Esophagus muscularis mucosa (tissue), 4 donors: ENCODE data around the gene CTSF. TPM values are rescaled to one million over a fixed set of nuclear protein-coding genes. Genes with fewer than 3 reads are reported as not detected.

Experiments used
- DNase-seq: peaks from one replicate; pipeline ENCODE4 v3.0.0-alpha.2; 2017; ENCODE audit errors: extremely low spot score
- H3K27ac ChIP-seq, 4 donors: fragments of 200-600 bp; sonication (generic); replicated peaks in 1 of 4; 1 replicate in 3 of 4; 2 replicates in 1 of 4; pipeline ENCODE4 v1.5.1; 2016 to 2019; ENCODE audit warnings: mild to moderate bottlenecking in 1 of 4
- H3K27me3 ChIP-seq, 4 donors: fragments of 200-600 bp; sonication (generic); one replicate each; pipeline versions ENCODE4 v1.5.1 to v1.6.0; 2016 to 2019
- H3K36me3 ChIP-seq, 4 donors: fragments of 200-600 bp; sonication (generic); one replicate each; pipeline ENCODE4 v1.5.1; 2016 to 2019
- H3K4me1 ChIP-seq, 4 donors: fragments of 200-600 bp; sonication (generic); one replicate each; pipeline ENCODE4 v1.5.1; 2016 to 2019
- H3K4me3 ChIP-seq, 4 donors: fragments of 200-600 bp; sonication (generic); 1 replicate in 2 of 4; 2 replicates in 2 of 4; pipeline ENCODE4 v1.5.1; 2016 to 2019; ENCODE audit warnings: mild to moderate bottlenecking in 4 of 4, moderate library complexity in 1 of 4
- H3K9me3 ChIP-seq, 4 donors: fragments of 200-600 bp; sonication (generic); 1 replicate in 3 of 4; 2 replicates in 1 of 4; pipeline ENCODE4 v1.5.1; 2016 to 2019
- CTCF ChIP-seq, 3 experiments: fragments of 200-600 bp in 2 of 3; fragments of 450-650 bp in 1 of 3; sonication (generic) in 2 of 3; IDR thresholded peaks; one replicate each; pipeline ENCODE4 v1.5.1; 2017 to 2019; ENCODE audit warnings: antibody characterized with exemption in 3 of 3, mild to moderate bottlenecking in 2 of 3, moderate library complexity in 1 of 3
- EP300 ChIP-seq: sonication (generic); formaldehyde crosslinking; IDR thresholded peaks from one replicate; pipeline ENCODE4 v1.6.1; 2017; ENCODE audit warnings: antibody characterized with exemption
- POLR2A ChIP-seq: fragments of 450-650 bp; IDR thresholded peaks from one replicate; pipeline ENCODE4 v1.6.1; 2017; ENCODE audit warnings: antibody characterized with exemption, moderate library complexity, mild to moderate bottlenecking, low read depth
- POLR2AphosphoS5 ChIP-seq, 2 donors: sonication (generic); formaldehyde crosslinking; IDR thresholded peaks; one replicate each; pipeline ENCODE4 v1.6.1; 2017; ENCODE audit warnings: antibody characterized with exemption in 2 of 2
- WGBS: methylation state at CpG from one replicate; pipeline ENCODE4 v1.1.5; 2018; 5-methylcytosine and 5-hydroxymethylcytosine counted together
- intact Hi-C: fragments of 100-400 bp; cut with DNase I; formaldehyde crosslinking; loops from one replicate; pipeline ENCODE4 v1.15.1; 2023
- total RNA-seq, 4 donors: library from RNA; depleted of rRNA; stranded (reverse); fragments of >200 nt; gene quantifications; one replicate each; pipeline versions ENCODE4 v1.1.0 to v1.2.1, GENCODE V29; 2016

Gene CTSF
- total RNA-seq, 4 donors from 2014 or later: 73.1 to 112 (median 96.6) TPM

- WGBS: 24% methylated on average over 20 of the region's 50 CpGs
- H3K36me3 ChIP-seq: peaks cover 0 to 20% (median 12%) of the 10 kb centered on the region in 4 donors
- peak overlapping the region; percentile 17 to 38 (median 26) for H3K4me3 ChIP-seq
- H3K9me3 ChIP-seq: no peaks in the 10 kb centered on the region
- TF ChIP-seq EP300 (no peak), POLR2AphosphoS5 (IDR thresholded peaks at IDR 0.05) (peak in 1 of 2 donors; percentile 7)
- no peak overlapping the region for H3K27ac ChIP-seq
- peaks cover 8 to 16% (median 12%) of the 10 kb centered on the region in 4 donors for H3K4me1 ChIP-seq
- intact Hi-C loops: no loop called here
- H3K27me3 ChIP-seq: peaks cover 0 to 10% (median 0%) of the 10 kb centered on the region in 4 donors
- no peak for DNase-seq
These were observed 9.1 kb downstream of the CTSF start for GRCh38 chr11:66559142-66559865.

GRCh38 chr11:66557733-66558326, 10.6 kb downstream of the CTSF start:
- 94% methylated on average over 14 of the region's 24 CpGs for WGBS
- Histone ChIP-seq H3K4me3 (no peak overlapping the region), H3K27me3 (peaks cover 0 to 10% (median 0%) of the 10 kb centered on the region in 4 donors), H3K4me1 (peaks cover 8 to 16% (median 12%) of the 10 kb centered on the region in 4 donors), H3K36me3 (peaks cover 0 to 7% (median 2%) of the 10 kb centered on the region in 4 donors), H3K9me3 (no peaks in the 10 kb centered on the region), H3K27ac (no peak overlapping the region)
- TF ChIP-seq EP300 (no peak), POLR2AphosphoS5 (IDR thresholded peaks at IDR 0.05) (no peak), POLR2A (no peak), CTCF (IDR thresholded peaks at IDR 0.05) (no peak)
- no peak for DNase-seq
- intact Hi-C loops: no loop called here

GRCh38 chr11:66556086-66556485, 12.3 kb downstream of the CTSF start:
- TF ChIP-seq EP300: no peak
- TF ChIP-seq CTCF (IDR thresholded peaks at IDR 0.05): no peak
- TF ChIP-seq POLR2A: no peak
- no peak for TF ChIP-seq POLR2AphosphoS5 (IDR thresholded peaks at IDR 0.05)
- no peak overlapping the region for H3K4me3 ChIP-seq
- 81% methylated on average over 6 of the region's 7 CpGs for WGBS
- H3K36me3 ChIP-seq: no peaks in the 10 kb centered on the region
- intact Hi-C loops: no loop called here
- H3K4me1 ChIP-seq: peaks cover 8 to 16% (median 12%) of the 10 kb centered on the region in 4 donors
- H3K27me3 ChIP-seq: peaks cover 0 to 10% (median 0%) of the 10 kb centered on the region in 4 donors
- DNase-seq: no peak
- no peak overlapping the region for H3K27ac ChIP-seq
- no peaks in the 10 kb centered on the region for H3K9me3 ChIP-seq

GRCh38 chr11:66555416-66555815, 13.0 kb downstream of the CTSF start:
- Histone ChIP-seq H3K27ac (no peak overlapping the region), H3K4me1 (peaks cover 8 to 16% (median 12%) of the 10 kb centered on the region in 4 donors), H3K9me3 (no peaks in the 10 kb centered on the region), H3K36me3 (no peaks in the 10 kb centered on the region), H3K4me3 (no peak overlapping the region), H3K27me3 (peaks cover 0 to 10% (median 0%) of the 10 kb centered on the region in 4 donors)
- DNase-seq: no peak
- WGBS: 77% methylated on average over 3 of the region's 3 CpGs
- intact Hi-C loops: no loop called here
- TF ChIP-seq CTCF (IDR thresholded peaks at IDR 0.05): no peak
- TF ChIP-seq EP300: no peak
- TF ChIP-seq POLR2A: no peak

GRCh38 chr11:66554602-66555001, 13.8 kb downstream of the CTSF start:
- no peak overlapping the region for H3K27ac ChIP-seq
- peaks cover 0 to 10% (median 0%) of the 10 kb centered on the region in 4 donors for H3K27me3 ChIP-seq
- DNase-seq: no peak
- intact Hi-C loops: no loop called here
- no peak overlapping the region for H3K4me3 ChIP-seq
- no peaks in the 10 kb centered on the region for H3K9me3 ChIP-seq
- TF ChIP-seq CTCF (IDR thresholded peaks at IDR 0.05) (no peak), POLR2A (no peak), EP300 (no peak), POLR2AphosphoS5 (IDR thresholded peaks at IDR 0.05) (no peak)
- H3K4me1 ChIP-seq: peaks cover 8 to 14% (median 12%) of the 10 kb centered on the region in 4 donors
- 83% methylated on average over 5 of the region's 5 CpGs for WGBS
- H3K36me3 ChIP-seq: no peaks in the 10 kb centered on the region
